ENCODE data around the gene KRIT1.
"Not testable (repeated sequence)": the region's sequence is repeated elsewhere in the genome, so short reads cannot be mapped to it uniquely, and the experiment has no call there.

KRIT1 gene

GRCh38 chr7:92246360-92247101 lies 817 bp upstream of the KRIT1 start:
- DNase-seq, result peak in 5 of 6 experiments; percentile 6 to 68 (median 35)

- DNase-seq, result peak in 3 of 6 experiments; percentile 20 to 74 (median 43)
These were observed 767 bp downstream of the KRIT1 start for GRCh38 chr7:92244808-92245486.

- DNase-seq, result no peak
These were observed 2.7 kb downstream of the KRIT1 start for GRCh38 chr7:92242972-92243371.

- no peak for DNase-seq
These were observed 15.2 kb downstream of the KRIT1 start for GRCh38 chr7:92230547-92230946.

GRCh38 chr7:92228742-92229141 lies 17.0 kb downstream of the KRIT1 start:
- DNase-seq, result no peak

GRCh38 chr7:92228100-92228499 lies 17.6 kb downstream of the KRIT1 start:
- no peak for DNase-seq

- DNase-seq, result no peak
These were observed 18.7 kb downstream of the KRIT1 start for GRCh38 chr7:92226981-92227380.

- DNase-seq, result no peak
These were observed 23.9 kb downstream of the KRIT1 start for GRCh38 chr7:92221766-92222165.

GRCh38 chr7:92206672-92207071 lies 39.0 kb downstream of the KRIT1 start:
- DNase-seq, result no peak

GRCh38 chr7:92205987-92206386 lies 39.7 kb downstream of the KRIT1 start:
- no peak for DNase-seq

- DNase-seq, result no peak
These were observed 44.9 kb downstream of the KRIT1 start for GRCh38 chr7:92200791-92201190.

- no peak for DNase-seq
These were observed 53.4 kb downstream of the KRIT1 start for GRCh38 chr7:92192326-92192725.

- not testable (repeated sequence) for DNase-seq
These were observed 56.5 kb downstream of the KRIT1 start for GRCh38 chr7:92189246-92189645.

GRCh38 chr7:92184294-92184693 lies 61.4 kb downstream of the KRIT1 start:
- DNase-seq, result not testable (repeated sequence)

GRCh38 chr7:92178928-92179924 lies 66.5 kb downstream of the KRIT1 start, which contains the start of gene LRRD1:
LRRD1 (minus strand) TSS chr7:92179142; CDS start chr7:92165202, 13,940 bp downstream.
- DNase-seq, result peak; percentile 77 to 92 (median 85)

- DNase-seq, result no peak
These were observed 68.4 kb downstream of the KRIT1 start for GRCh38 chr7:92177362-92177761.

GRCh38 chr7:92169529-92169928 lies 76.2 kb downstream of the KRIT1 start:
- DNase-seq, result not testable (repeated sequence)

- no peak for DNase-seq
These were observed 84.4 kb downstream of the KRIT1 start for GRCh38 chr7:92161271-92161670.

GRCh38 chr7:92158660-92159575 lies 86.8 kb downstream of the KRIT1 start:
- DNase-seq, result no peak

- DNase-seq, result no peak
These were observed 88.7 kb downstream of the KRIT1 start for GRCh38 chr7:92156990-92157389.

- no peak for DNase-seq
These were observed 90.5 kb downstream of the KRIT1 start for GRCh38 chr7:92155108-92155739.
